SK-N-SH treated with all-trans-retinoic acid at 6 μM for 48 hours (cell line): Measurements from ENCODE around the gene MAPK12.

Experiments
- ARNTL ChIP-seq: fragments of 450-650 bp; formaldehyde crosslinking; IDR thresholded peaks from 2 replicates; pipeline ENCODE4 v1.5.0; 2020; ENCODE audit warnings: low read depth, mild to moderate bottlenecking, moderate library complexity, borderline replicate concordance
- BACH2 ChIP-seq: fragments of 250-450 bp; sonication (Bioruptor Pico); IDR thresholded peaks from 2 replicates; pipeline ENCODE4 v1.9.0; 2021; ENCODE audit warnings: mild to moderate bottlenecking, borderline replicate concordance
- GLIS3 ChIP-seq: fragments of 250-450 bp; sonication (Bioruptor Pico); IDR thresholded peaks from 2 replicates; pipeline ENCODE4 v1.5.0; 2020; ENCODE audit warnings: mild to moderate bottlenecking, moderate library complexity
- RARB ChIP-seq: fragments of 250-450 bp; sonication (Bioruptor Pico); IDR thresholded peaks from 2 replicates; pipeline ENCODE4 v1.8.0; 2021; ENCODE audit warnings: mild to moderate bottlenecking, moderate library complexity
- SNAI2 ChIP-seq: fragments of 250-450 bp; sonication (Bioruptor Pico); IDR thresholded peaks from 2 replicates; pipeline ENCODE4 v1.5.0; 2020; ENCODE audit warnings: mild to moderate bottlenecking, moderate library complexity
- ZC3H10 ChIP-seq: fragments of 250-450 bp; sonication (Bioruptor Pico); IDR thresholded peaks from 2 replicates; pipeline ENCODE4 v1.5.1; 2021; ENCODE audit warnings: mild to moderate bottlenecking, moderate library complexity
- ZFP3 ChIP-seq: fragments of 250-450 bp; sonication (Bioruptor Pico); IDR thresholded peaks from 2 replicates; pipeline ENCODE4 v1.5.0; 2020; ENCODE audit warnings: mild to moderate bottlenecking, moderate library complexity
- ZFP30 ChIP-seq: fragments of 450-650 bp; formaldehyde crosslinking; IDR thresholded peaks from 2 replicates; pipeline ENCODE4 v1.5.0; 2022; ENCODE audit warnings: mild to moderate bottlenecking, moderate library complexity
- TF ChIP-seq, protein P1 (sequence below): fragments of 250-450 bp; sonication (Bioruptor Pico); IDR thresholded peaks from 2 replicates; pipeline ENCODE4 v1.5.1; 2021; ENCODE audit warnings: mild to moderate bottlenecking, moderate library complexity
- TF ChIP-seq, protein P2 (sequence below): fragments of 250-450 bp; sonication (Bioruptor Pico); IDR thresholded peaks from 2 replicates; pipeline ENCODE4 v1.5.1; 2020; ENCODE audit warnings: low read depth, mild to moderate bottlenecking, moderate library complexity
- TF ChIP-seq, protein P3 (sequence below): fragments of 250-450 bp; sonication (Bioruptor Pico); IDR thresholded peaks from 2 replicates; pipeline ENCODE4 v1.8.0; 2020; ENCODE audit warnings: mild to moderate bottlenecking, moderate library complexity, borderline replicate concordance

DNA sequence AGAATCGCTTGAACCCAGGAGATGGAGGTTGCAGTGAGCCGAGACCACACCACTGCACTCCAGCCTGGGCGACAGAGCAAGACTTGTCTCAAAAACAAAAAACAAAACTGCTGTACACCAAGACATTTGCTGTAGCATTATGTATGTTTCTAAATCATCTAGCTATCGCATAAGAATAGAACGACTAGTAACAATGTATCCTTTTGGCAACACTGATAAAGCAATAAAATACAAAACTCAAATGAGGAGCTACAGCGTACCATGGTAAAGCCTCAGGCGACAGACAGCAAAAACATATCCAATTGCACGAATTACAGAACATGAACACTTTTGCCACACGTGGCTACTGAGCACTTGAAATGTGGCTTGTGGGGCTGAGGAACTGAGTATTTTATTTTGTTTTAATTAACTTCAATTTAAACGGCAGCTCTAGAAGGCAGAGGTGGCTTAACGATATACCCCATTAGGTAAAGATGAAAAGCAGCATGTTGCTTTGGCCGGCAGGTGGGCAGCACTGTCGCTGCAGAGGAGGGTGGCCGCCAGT, 19.0 kb downstream of the MAPK12 start:
- TF ChIP-seq ZC3H10 (CRISPR knock-in tag): no peak
- TF ChIP-seq BACH2 (CRISPR knock-in tag): no peak
- no peak for TF ChIP-seq ARNTL (CRISPR knock-in tag)
- TF ChIP-seq SNAI2 (CRISPR knock-in tag): no peak
- TF ChIP-seq ZFP3: no peak
- TF ChIP-seq ZFP30: no peak
- TF ChIP-seq GLIS3: no peak
- TF ChIP-seq, protein P1, sequence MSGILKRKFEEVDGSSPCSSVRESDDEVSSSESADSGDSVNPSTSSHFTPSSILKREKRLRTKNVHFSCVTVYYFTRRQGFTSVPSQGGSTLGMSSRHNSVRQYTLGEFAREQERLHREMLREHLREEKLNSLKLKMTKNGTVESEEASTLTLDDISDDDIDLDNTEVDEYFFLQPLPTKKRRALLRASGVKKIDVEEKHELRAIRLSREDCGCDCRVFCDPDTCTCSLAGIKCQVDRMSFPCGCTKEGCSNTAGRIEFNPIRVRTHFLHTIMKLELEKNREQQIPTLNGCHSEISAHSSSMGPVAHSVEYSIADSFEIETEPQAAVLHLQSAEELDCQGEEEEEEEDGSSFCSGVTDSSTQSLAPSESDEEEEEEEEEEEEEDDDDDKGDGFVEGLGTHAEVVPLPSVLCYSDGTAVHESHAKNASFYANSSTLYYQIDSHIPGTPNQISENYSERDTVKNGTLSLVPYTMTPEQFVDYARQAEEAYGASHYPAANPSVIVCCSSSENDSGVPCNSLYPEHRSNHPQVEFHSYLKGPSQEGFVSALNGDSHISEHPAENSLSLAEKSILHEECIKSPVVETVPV (CRISPR knock-in tag): no peak
- TF ChIP-seq RARB (CRISPR knock-in tag): no peak
- TF ChIP-seq, protein P2, sequence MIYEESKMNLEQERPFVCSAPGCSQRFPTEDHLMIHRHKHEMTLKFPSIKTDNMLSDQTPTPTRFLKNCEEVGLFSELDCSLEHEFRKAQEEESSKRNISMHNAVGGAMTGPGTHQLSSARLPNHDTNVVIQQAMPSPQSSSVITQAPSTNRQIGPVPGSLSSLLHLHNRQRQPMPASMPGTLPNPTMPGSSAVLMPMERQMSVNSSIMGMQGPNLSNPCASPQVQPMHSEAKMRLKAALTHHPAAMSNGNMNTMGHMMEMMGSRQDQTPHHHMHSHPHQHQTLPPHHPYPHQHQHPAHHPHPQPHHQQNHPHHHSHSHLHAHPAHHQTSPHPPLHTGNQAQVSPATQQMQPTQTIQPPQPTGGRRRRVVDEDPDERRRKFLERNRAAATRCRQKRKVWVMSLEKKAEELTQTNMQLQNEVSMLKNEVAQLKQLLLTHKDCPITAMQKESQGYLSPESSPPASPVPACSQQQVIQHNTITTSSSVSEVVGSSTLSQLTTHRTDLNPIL (CRISPR knock-in tag): no peak
- TF ChIP-seq, protein P3, sequence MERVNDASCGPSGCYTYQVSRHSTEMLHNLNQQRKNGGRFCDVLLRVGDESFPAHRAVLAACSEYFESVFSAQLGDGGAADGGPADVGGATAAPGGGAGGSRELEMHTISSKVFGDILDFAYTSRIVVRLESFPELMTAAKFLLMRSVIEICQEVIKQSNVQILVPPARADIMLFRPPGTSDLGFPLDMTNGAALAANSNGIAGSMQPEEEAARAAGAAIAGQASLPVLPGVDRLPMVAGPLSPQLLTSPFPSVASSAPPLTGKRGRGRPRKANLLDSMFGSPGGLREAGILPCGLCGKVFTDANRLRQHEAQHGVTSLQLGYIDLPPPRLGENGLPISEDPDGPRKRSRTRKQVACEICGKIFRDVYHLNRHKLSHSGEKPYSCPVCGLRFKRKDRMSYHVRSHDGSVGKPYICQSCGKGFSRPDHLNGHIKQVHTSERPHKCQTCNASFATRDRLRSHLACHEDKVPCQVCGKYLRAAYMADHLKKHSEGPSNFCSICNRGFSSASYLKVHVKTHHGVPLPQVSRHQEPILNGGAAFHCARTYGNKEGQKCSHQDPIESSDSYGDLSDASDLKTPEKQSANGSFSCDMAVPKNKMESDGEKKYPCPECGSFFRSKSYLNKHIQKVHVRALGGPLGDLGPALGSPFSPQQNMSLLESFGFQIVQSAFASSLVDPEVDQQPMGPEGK (CRISPR knock-in tag): no peak
